H4 (cell line): ENCODE results near the gene LOXHD1. TPM values are rescaled to one million over a fixed set of nuclear protein-coding genes. Genes with fewer than 3 reads are reported as not detected.

ENCODE experiments used
- DNase-seq: peaks from one replicate; pipeline ENCODE4 v3.0.0-alpha.2; 2015; ENCODE audit warnings: low spot score
- total RNA-seq: library from RNA; depleted of rRNA; stranded (reverse); fragments of >200 nt; shearing (Covaris generic); gene quantifications from 2 replicates; pipeline ENCODE4 v1.2.3, GENCODE V29; 2014

LOXHD1 gene
- total RNA-seq, 1 experiment from 2014 or later = not detected

DNA sequence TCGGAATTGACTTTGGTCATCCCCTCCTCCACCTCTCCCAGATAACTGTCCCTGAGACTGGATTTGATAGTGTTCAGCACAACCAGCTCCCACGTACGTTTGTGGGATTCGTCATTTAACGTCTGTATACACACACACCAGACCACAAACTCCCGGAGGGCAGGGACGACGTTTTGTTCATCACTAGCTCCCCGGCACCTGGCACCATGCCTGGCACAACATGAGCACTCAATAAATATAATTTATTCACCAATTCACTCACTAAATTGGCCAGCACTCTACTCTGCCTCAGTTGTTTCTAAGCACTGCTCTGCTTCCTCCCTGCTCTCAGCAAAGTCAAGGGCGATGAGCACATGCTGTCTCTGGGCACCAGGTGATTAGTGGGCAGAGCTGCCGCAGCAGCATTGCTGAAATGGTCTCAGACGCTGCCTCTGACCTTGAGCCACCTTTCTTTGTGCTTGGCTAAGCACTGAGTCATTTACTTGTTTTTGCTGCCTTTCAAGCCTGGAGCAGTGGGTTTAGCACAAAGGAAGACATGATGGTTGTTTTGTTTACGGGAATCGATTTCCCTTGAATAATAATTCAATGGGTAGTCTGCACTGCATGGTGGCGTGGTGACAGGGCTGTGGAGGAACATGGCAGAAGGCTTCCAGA is 19.3 kb upstream of the LOXHD1 start:
- peak; percentile 83 for DNase-seq

DNA sequence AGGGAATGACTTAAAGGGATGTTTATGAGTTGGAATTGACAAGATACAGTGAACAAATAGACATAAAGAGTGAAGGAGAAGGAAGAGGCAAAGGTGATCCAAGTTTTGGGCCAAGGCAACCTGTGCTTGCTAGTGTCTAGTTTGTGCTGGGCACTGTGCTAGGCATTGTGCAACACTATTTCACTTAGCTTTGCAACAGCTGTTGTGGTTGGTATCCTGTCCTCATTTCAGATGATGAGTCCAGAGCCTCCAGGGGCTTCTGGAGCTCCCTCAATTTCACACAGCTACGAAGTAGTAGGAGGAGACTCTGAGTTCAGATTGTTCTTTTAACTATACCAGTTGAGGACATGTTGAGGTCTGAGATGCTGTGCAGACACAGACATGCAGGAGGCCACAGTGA is 18.1 kb upstream of the LOXHD1 start:
- no peak for DNase-seq

DNA sequence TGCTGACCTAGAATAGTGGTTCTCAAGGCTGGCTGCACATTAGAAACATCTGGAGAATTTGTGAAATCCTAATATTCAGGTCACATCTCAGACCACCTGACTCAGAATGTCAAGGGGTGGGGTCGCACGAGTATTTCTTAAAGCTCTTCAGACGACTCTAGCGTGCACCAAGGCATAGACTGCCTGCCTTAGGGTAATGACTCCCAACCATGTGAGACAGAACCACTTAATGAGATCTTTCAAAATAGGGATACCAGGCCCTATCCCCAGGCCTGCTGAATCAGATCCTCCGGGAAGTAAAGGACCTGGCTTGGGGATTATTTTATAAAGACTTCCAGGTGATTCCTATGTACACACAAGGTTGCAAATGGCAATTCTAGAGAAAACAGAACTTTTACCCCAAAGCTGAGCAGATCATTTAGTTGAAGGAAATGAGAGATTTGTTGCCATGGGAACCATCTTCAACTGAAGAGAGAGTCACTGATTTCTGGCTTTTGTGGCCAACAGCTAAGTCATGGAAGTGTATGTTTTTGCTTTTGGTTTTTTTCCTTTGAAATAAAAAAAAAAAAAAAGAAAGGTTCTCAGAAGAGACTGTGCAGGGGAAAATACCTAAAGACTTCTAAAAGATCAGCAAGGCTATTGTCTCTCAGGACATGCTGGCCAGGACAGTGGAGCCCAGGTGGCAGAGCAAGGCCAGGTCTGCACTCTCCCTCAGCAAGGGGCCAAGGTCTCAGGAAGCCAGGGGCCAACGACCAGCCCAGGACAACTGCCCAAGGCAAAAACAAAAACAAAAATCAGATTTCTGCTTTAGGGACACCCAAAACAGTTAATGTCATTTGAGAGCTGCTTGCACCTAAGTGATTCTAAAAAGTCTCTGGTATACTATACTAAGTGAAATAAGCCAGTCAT is 15.3 kb upstream of the LOXHD1 start:
- DNase-seq = peak; percentile 28

DNA sequence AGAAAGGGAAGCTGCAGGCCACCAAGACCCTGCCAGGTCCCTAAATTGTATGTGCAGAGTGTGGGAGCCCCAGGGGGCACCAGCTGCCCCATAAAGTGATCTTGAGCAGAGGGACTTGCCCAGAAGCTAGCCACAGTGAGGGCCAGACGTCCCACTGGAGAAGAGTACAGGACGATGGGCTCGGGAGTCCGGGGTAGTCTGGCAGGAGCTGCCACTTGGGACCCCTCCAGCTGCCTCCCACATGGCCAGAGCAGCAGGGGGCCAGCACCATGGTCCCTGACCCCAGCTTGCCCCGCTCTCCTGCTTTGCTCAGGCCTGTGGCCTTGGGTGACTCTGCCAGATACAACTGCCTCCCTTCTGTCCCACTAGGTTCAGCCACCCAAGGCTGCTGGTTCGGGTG is 11.7 kb upstream of the LOXHD1 start:
- no peak for DNase-seq

DNA sequence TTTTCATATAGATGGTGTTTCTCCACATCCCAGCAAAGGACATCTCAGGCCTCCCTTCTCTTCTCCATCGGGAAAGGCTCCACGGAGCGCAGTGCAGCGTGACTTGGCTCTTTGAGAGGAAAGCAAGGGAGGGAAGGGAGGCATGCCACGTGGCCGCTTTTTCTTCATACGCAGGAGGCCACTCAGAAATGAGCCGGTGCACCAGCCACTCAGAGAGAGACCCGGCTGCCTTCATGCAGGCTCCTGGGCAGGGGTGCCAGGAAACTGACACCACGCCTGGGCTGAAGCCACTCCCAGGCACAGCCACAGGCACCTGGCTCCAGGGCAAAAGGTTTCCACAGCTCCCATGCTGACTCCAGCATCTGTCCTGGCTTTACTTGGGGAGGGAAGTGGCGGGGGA is 11.1 kb upstream of the LOXHD1 start:
- no peak for DNase-seq

DNA sequence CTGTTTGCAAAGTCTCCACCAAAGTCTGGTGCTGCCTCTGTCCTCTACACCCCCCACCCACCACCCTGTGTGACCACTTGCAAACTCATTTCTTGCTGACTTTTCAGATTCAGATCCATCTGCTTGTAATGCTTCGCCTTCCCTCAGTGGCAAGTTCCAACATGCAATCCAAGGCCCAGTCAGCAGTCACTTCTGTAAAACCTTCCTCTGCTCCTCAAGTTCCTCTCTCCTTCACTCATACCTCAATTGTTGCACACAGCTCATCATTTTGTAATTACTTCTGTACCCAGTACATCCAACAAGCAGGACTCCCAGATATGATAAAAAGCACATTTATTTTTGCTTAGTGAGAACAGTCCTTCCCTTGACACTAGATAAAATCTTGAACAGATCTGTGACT is 6.5 kb upstream of the LOXHD1 start:
- no peak for DNase-seq

DNA sequence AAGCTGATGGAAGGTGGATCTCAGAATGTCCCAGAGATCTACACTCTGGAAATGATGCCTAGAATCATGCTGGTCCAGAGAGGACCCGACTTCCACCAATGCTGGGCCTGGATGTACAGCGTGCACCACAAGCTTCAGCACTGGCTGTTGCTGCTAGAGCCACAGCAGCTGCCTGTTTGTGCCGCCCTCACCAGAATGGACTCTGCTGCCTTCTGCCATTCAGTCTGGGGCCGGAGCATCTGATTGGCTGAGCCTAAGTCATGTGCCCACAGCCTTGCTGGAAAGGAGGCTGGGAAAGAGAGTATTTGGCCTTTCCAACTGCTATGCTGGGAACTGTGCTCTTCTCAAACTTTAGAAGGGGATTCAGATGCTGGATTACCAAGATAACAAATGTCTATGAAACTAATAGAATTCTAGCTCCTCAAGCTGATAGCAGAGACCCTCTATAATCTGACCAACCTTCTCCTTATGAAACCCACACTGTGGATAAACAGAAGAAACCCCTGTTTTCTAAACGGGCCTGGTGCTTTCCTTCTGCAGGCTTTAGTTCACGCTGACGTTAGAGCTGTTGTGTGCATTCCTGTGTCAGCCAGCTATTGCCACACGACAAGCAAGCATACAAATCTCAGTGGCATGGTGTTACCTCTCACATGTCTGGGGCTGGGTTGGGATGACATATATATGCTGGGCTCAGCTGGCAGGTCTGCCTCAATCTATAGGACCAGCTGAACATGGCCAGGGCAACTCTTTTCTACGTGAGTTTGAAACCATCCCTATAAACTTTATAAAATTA is 4.1 kb upstream of the LOXHD1 start:
- DNase-seq = peak; percentile 20

DNA sequence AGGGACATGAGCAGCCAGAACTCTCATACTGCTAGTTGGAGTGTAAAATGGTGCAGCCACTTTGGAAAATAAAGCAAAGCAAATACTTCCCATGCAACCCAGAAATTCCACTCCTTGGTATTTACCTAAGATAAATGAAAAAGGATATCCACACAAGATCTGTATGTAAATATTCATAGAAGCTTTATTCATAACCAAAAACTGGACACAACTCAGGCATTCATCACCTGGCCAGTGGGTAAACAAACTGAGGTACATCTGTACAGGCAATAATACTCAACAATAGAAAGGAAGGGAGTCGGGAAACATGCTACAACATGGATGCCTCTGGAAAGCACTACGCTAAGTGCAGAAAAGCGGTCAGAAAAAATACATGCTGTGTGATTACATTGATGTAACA is 2.5 kb upstream of the LOXHD1 start:
- DNase-seq = no peak

DNA sequence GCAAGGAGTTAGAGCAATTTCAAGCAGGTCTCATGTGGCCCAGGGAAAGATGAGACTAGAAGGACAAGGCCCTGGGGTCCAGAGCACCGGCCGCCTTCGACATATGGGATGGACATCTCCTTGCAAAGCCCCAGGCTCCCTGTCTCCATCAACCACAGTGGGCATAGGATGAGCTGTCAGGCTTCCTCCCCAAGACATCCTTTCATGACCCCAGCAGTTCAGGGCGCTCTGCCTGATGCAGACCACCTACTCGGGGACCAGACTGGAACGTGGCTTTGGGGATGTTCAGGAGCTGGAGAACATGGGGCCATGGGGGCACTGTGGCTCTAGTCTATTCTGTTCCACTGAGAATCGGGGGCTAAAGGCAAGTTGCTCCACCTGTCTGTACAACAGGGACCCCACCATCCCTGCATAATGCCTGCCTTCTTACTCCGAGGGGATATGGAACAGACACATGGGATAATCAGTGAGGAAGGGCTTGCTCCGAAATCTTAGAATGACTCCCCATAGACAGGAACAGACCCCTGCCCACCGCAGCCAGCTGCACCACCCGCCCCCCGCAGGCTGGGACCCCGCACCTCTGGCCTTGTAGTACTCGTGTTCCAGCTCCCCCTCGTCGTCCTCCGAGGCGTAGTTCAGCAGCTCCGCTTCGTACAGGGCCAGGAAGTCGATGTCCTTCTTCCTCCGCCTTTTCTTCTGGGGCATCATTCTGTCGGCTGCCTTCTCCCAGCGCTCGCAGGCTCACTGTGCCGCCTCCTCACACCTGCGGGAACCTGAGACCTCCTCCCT is 500 bp downstream of the LOXHD1 start:
- DNase-seq = no peak

DNA sequence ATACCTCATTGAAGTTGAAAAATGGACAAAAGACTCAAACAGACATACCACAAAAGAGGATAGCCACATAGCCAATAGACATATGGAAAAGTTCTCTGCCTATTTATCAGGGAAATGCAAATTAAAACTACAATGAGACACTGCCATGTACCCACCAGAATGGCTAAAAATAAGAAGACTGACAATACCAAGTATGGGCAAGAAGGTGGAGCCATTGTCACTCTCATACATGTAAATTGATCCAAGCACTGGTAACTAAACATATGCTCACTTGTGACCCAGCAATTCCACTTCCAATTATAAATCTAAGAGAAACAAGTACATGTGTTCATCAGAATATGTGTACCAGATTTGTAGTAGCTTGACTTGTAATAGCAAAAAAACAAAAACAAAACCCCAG is 4.6 kb downstream of the LOXHD1 start:
- DNase-seq = no peak

DNA sequence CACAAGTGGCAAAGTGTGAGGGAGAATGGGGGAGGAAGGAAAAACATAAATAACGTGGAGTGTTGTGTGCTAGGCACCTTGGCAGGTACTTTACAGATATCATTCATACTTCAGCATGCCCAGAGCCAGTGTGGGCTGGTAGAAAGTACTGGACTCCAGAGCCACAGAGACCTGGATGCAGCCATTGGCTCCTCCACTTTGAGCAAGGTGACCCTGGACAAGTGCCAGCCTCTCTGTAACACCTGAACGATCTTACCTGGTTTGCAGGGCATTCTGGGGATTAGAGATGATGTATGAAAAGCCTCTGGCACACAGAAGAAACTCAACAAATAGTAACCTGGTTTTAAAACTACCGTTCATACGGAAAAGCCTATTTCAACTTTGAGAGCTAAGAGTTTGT is 6.3 kb downstream of the LOXHD1 start:
- DNase-seq = no peak

DNA sequence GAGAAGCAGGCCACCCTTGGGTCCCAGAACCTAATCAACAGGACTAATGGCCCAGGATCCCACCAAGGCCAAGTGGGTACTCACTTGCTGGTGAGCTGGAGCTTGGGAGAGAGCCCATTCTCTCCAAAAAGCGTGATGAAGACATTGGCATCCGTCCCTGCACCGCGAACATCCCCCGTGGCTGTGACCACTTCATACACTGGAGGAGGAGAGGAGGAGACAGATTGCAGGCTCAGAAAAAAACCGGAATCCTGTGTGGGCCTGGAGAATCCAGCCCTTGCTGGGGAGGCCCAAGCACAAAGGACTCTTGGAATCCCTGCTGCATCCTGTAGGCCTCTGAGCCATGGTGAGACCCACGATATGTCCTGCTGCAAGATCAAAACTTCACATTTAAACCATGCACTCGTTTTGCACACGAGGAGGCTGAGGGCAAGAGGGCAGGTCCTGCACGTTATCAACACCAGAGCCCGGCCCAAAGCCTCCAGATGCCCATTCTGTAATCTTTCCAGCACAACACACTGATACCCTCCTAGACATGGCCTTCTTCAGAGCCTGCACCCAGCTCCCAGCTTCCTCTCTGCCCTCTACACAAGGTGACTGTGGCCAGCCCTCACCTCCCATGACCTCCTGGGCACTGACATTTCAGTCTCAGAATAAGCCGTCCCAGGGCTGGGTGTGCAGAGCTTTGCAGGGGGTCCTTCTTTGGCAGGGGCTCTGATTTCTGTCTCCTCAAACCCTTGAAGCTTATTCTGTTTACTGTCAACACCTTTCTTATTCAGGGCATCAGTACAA is 7.8 kb downstream of the LOXHD1 start:
- DNase-seq = no peak

DNA sequence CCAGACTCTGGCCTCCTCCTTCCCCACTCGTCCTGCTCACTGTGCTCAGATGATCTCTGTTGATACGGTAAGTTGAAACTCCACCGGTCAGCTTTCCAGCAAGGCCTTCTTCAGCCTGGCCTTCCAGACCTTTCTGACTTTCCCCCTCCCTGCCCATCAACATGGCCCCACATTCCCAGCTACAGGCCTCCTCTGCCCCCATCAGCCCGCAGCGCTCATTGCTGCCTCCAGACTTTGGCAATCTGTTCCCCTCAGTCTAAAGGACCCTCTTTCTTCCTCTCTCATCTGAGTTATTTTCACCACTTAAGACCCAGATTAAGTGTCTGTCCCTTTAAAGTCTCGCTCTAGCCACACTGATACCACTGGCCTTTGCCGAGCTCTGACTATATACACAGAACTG is 10.6 kb downstream of the LOXHD1 start:
- DNase-seq = no peak

DNA sequence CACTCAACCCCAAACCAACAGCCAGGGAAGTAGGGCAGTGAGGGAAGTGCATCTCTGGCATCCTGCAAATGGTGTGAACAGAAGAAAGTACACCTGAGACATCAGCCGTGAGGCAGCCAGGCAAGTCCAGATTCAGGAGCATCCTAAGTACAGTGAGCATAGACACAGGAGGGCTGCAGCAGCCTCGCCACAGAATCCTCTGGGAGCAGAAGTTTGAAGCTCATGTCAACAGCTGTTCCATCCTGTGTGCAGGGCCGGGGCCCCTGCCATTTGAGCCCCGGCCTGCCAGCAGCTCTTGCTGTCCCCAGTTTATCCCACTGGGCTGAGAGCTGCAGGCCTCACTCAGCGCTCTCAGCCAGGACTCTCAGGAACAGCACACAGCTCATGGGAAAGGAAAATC is 14.5 kb downstream of the LOXHD1 start:
- no peak for DNase-seq

DNA sequence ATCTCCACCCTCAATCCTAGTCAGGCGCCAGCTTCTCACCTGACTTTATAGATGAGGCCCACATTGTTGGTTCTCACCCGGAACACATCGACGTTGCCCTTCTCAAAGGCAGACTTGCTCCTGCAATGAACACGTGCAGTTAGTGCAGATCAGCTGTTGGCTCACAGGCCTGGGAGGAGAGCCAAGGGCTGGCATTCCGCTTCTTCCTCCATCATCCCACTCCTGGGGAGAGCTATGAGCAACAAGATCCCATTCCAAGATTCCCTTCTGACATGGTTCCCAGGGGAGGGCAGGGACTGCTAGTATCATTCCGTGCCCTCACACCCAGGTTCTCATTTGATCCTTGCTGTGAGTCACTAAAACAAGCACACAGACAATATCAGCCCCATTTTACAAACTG is 15.1 kb downstream of the LOXHD1 start:
- DNase-seq = peak; percentile 16

DNA sequence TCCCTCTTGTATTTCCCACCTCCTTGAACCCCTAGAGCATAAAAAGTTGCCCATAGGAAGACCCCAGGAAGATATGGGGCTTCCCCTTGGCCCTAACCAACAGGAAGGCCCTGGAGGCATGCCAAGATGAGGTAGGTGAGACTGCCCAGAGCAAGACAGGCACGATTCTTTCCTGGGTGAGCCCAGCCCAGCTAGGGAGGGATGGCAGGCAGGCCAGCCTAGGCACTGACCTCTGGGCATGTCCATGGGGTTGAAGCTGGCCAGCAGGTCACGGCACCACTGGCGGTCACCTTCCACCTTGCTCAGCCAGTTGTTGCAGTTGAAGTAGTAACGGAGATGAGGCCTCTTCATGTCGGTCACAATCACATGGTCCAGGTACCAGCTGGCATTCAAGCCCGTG is 17.6 kb downstream of the LOXHD1 start:
- no peak for DNase-seq

DNA sequence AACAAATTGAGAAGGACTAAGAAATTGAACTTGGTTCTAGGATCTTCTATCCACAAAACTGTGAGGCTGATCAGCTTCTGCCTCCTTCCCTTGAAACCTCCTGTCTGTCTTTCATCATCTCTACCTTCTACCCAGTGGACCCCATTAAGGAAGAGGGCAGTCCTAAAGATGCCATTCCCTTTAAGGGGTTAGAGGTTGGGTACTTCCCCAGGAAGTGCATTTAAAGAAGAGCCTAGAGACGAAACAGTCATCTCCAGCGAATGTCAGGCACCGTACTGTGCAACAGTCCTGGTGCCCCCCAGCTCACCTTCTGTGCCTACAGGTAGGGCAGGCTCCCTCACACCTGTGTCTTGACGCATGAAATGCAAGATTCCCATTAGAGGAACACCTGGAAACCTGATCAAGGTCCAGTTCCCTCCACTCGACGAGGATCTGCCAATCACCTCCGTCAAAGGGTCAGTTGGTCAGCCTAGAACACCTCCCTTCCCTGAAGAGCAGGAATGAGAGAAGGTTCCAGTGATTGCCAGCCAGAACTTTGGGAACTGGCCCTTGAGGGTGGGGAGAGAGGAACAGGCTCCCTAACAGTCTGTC is 20.9 kb downstream of the LOXHD1 start:
- no peak for DNase-seq

DNA sequence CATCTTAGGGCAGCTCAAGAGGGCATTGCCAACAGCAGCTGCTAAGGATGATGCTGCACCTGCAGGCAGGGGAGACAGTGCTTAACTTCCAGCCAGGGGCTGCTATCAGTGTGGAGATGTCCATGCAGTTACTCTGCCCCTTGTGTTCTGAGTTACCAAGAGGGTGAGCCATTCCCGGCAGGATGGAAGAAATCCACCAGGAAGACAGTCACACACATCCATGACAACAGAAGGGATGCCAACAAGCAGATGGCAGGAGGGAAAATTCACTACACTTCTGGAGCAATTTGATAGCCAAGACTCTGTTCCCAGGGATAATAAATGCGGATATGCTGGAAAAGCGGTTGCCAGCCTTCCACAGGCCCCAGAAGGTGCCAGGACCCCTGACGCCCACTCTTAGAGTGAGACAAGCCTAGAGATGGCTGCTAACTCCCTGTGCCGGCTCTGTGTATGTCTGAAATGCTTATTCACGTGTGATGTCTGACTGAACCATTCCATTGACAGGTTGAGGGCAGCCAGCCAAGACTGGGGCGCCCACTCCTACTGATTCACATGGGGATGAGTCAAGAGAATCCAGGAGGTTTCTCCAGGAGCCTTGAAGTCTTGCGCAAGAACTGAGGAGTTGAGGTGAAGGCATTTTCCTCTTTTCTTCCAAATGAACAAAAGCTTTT is 24.5 kb downstream of the LOXHD1 start:
- no peak for DNase-seq

DNA sequence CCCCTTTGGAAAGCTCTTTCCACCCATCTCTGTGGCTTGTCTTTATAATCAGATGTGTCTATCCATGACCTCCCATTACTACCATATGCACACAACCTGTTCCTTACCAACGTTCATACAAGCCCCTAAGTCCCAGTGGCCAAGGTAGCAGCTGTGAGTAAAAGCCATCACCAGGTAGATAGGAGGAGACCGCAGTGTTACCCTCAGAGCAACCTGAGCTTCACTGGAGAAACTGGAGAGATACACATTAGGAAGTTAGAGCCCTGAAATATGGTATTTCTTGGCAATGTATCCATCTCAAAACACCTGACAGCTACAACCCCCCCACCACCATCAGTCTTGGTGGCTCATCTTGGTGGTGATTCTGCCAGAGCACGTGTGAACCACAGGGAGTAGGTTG is 26.0 kb downstream of the LOXHD1 start:
- no peak for DNase-seq

DNA sequence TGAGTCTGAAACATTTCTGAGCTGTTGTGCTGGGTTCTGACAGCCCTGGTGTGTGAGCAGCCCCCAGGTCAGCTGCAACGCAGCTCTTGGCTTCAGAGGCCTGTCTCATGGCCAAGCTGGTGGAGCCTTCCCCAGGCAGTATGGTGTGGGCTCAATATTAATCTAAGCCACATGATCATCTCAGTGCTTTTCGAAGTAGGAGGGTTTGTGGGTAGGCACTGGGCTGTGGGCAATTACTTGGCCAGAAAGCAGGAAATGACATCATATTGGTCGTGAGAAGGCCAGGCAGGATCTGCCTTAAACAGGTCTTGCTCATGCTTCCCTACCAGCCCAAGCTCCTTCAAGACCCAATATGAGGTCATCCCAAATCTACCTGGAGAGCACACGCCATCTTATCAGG is 26.9 kb downstream of the LOXHD1 start:
- peak; percentile 84 for DNase-seq
